HepG2 (cell line): Measurements from ENCODE around the gene STAP2. TPM values are rescaled to one million over a fixed set of nuclear protein-coding genes. Genes with fewer than 3 reads are reported as not detected.
A peak's percentile ranks its signal among the peaks of the same experiment; 100 is the strongest.

ENCODE experiments used
- ERF ChIP-seq: IDR thresholded peaks from 2 replicates; pipeline ENCODE4 v1.6.1; 2018; ENCODE audit warnings: missing biosample characterization, missing genetic modification reagents
- FOXO1 ChIP-seq: sonication (generic); formaldehyde crosslinking; IDR thresholded peaks from 2 replicates; pipeline ENCODE4 v1.4.0; 2020; ENCODE audit warnings: missing genetic modification reagents
- GZF1 ChIP-seq: sonication (generic); formaldehyde crosslinking; IDR thresholded peaks from 2 replicates; pipeline ENCODE4 v1.5.1; 2020; ENCODE audit warnings: mild to moderate bottlenecking, missing genetic modification reagents
- HOXA5 ChIP-seq: sonication (generic); formaldehyde crosslinking; IDR thresholded peaks from 2 replicates; pipeline ENCODE4 v1.4.0; 2020; ENCODE audit warnings: missing genetic modification reagents
- MATR3 ChIP-seq: sonication (generic); formaldehyde crosslinking; IDR thresholded peaks from 2 replicates; pipeline ENCODE4 v1.4.0; 2020; ENCODE audit warnings: missing genetic modification reagents
- MTERF4 ChIP-seq: sonication (generic); formaldehyde crosslinking; IDR thresholded peaks from 2 replicates; pipeline ENCODE4 v1.8.0; 2023; ENCODE audit warnings: mild to moderate bottlenecking, missing genetic modification reagents
- MYC ChIP-seq: sonication (generic); formaldehyde crosslinking; IDR thresholded peaks from 2 replicates; pipeline ENCODE4 v1.9.0; 2021; ENCODE audit warnings: missing genetic modification reagents, borderline replicate concordance
- NR2F6 ChIP-seq, 2 experiments: IDR thresholded peaks; 2 replicates each; pipeline ENCODE4 v1.6.1; 2016; ENCODE audit warnings: antibody characterized with exemption in 1 of 2, mild to moderate bottlenecking in 1 of 2
- REXO4 ChIP-seq: sonication (generic); formaldehyde crosslinking; IDR thresholded peaks from 2 replicates; pipeline ENCODE4 v1.8.0; 2022; ENCODE audit warnings: missing genetic modification reagents, mild to moderate bottlenecking, borderline replicate concordance
- SAP130 ChIP-seq: IDR thresholded peaks from 2 replicates; pipeline ENCODE4 v1.6.1; 2016; ENCODE audit warnings: low read depth
- SKI ChIP-seq: fragments of 450-650 bp; IDR thresholded peaks from one replicate; pipeline ENCODE4 v1.6.1; 2018; ENCODE audit warnings: mild to moderate bottlenecking; ENCODE audit not compliant: partially characterized antibody
- SNAPC2 ChIP-seq: sonication (generic); formaldehyde crosslinking; IDR thresholded peaks from 2 replicates; pipeline ENCODE4 v1.8.1; 2022; ENCODE audit warnings: mild to moderate bottlenecking, missing genetic modification reagents
- SP4 ChIP-seq: sonication (generic); formaldehyde crosslinking; IDR thresholded peaks from 2 replicates; pipeline ENCODE4 v1.8.1; 2023; ENCODE audit warnings: mild to moderate bottlenecking, missing genetic modification reagents
- SRSF1 ChIP-seq: fragments of 200-400 bp; formaldehyde crosslinking; optimal IDR thresholded peaks from 2 replicates; pipeline ENCODE3; 2017; ENCODE audit warnings: mild to moderate bottlenecking, low read depth, low read length, moderate library complexity
- ZBTB34 ChIP-seq: sonication (generic); formaldehyde crosslinking; IDR thresholded peaks from 2 replicates; pipeline ENCODE4 v1.8.0; 2022; ENCODE audit warnings: mild to moderate bottlenecking, missing genetic modification reagents
- ZBTB38 ChIP-seq: sonication (generic); formaldehyde crosslinking; IDR thresholded peaks from 2 replicates; pipeline ENCODE4 v1.5.1; 2020; ENCODE audit warnings: mild to moderate bottlenecking, missing genetic modification reagents
- ZNF224 ChIP-seq: sonication (generic); formaldehyde crosslinking; IDR thresholded peaks from 2 replicates; pipeline ENCODE4 v1.5.0; 2020; ENCODE audit warnings: mild to moderate bottlenecking, missing genetic modification reagents
- ZNF3 ChIP-seq: IDR thresholded peaks from 2 replicates; pipeline ENCODE4 v1.7.0; 2017; ENCODE audit warnings: inconsistent platforms
- ZZZ3 ChIP-seq: sonication (generic); formaldehyde crosslinking; IDR thresholded peaks from 2 replicates; pipeline ENCODE4 v1.4.0; 2020; ENCODE audit warnings: missing genetic modification reagents, mild to moderate bottlenecking, borderline replicate concordance
- polyA plus RNA-seq, 8 experiments: library from polyadenylated mRNA; depleted of rRNA in 3 of 8; stranded (reverse) in 7 of 8; unstranded in 1 of 8; fragments of >200 nt; fragmentation: Illumina TruSeq in 4 of 8; extraction: Trizol in 4 of 8; gene quantifications; 2 replicates each; pipeline versions ENCODE4 v1.2.1 to v1.2.3, GENCODE V29; 2011 to 2016; ENCODE audit warnings: low read depth in 4 of 8, missing spikeins in 1 of 8, mixed read lengths in 1 of 8; ENCODE audit not compliant: insufficient read depth in 1 of 8
- total RNA-seq, 5 experiments: library from RNA; depleted of rRNA; stranded (reverse); fragments of >200 nt; fragmentation: Illumina TruSeq; extraction: Trizol; gene quantifications; 2 replicates each; pipeline ENCODE4 v1.2.3, GENCODE V29; 2016; ENCODE audit warnings: low read depth in 1 of 5
- TF ChIP-seq, protein P1 (sequence below): sonication (generic); formaldehyde crosslinking; IDR thresholded peaks from 2 replicates; pipeline ENCODE4 v1.5.0; 2020; ENCODE audit warnings: mild to moderate bottlenecking, missing genetic modification reagents, borderline replicate concordance
- TF ChIP-seq, protein P2 (sequence below): IDR thresholded peaks from 2 replicates; pipeline ENCODE4 v1.6.1; 2016; ENCODE audit warnings: mild to moderate bottlenecking

The STAP2 gene
- total and polyA plus RNA-seq, 2 of the 13 experiments (the other 11 are each of a cell fraction or from before 2014, with no cell fraction given): 39.0 to 43.7 TPM

GRCh38 chr19:4337906-4338440 is 654 bp downstream of the STAP2 start (continued):
- TF ChIP-seq, protein P1, sequence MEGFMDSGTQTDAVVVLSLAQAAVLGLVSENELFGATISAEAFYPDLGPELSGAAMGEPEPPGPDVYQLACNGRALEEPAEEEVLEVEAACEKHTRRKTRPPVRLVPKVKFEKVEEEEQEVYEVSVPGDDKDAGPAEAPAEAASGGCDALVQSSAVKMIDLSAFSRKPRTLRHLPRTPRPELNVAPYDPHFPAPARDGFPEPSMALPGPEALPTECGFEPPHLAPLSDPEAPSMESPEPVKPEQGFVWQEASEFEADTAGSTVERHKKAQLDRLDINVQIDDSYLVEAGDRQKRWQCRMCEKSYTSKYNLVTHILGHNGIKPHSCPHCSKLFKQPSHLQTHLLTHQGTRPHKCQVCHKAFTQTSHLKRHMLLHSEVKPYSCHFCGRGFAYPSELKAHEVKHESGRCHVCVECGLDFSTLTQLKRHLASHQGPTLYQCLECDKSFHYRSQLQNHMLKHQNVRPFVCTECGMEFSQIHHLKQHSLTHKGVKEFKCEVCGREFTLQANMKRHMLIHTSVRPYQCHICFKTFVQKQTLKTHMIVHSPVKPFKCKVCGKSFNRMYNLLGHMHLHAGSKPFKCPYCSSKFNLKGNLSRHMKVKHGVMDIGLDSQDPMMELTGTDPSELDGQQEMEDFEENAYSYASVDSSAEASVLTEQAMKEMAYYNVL (CRISPR knock-in tag): peak; percentile 85
- TF ChIP-seq FOXO1 (CRISPR knock-in tag) (no peak), ERF (CRISPR knock-in tag) (no peak), MATR3 (CRISPR knock-in tag) (no peak), SNAPC2 (CRISPR knock-in tag) (peak; percentile 52; the same call in 1 of the 2 replicates), MTERF4 (CRISPR knock-in tag) (no peak), SRSF1 (no peak), ZNF224 (no peak), ZBTB38 (CRISPR knock-in tag) (peak; percentile 72), NR2F6 (IDR thresholded peaks at IDR 0.05) (peak; percentile 22; the same call in 1 of the 2 replicates), NR2F6 (CRISPR knock-in tag; IDR thresholded peaks at IDR 0.05) (peak; percentile 44; the same call in 1 of the 2 replicates), ZZZ3 (CRISPR knock-in tag) (no peak), SP4 (CRISPR knock-in tag) (peak; percentile 22; the same call in 1 of the 2 replicates), SAP130 (CRISPR knock-in tag) (peak; percentile 86), GZF1 (CRISPR knock-in tag) (no peak), ZNF3 (CRISPR knock-in tag) (no peak), HOXA5 (CRISPR knock-in tag) (no peak), MYC (CRISPR knock-in tag) (peak; percentile 29; the same call in 1 of the 2 replicates), REXO4 (CRISPR knock-in tag) (no peak), SKI (peak; percentile 47), ZBTB34 (CRISPR knock-in tag) (no peak)
- TF ChIP-seq, protein P2, sequence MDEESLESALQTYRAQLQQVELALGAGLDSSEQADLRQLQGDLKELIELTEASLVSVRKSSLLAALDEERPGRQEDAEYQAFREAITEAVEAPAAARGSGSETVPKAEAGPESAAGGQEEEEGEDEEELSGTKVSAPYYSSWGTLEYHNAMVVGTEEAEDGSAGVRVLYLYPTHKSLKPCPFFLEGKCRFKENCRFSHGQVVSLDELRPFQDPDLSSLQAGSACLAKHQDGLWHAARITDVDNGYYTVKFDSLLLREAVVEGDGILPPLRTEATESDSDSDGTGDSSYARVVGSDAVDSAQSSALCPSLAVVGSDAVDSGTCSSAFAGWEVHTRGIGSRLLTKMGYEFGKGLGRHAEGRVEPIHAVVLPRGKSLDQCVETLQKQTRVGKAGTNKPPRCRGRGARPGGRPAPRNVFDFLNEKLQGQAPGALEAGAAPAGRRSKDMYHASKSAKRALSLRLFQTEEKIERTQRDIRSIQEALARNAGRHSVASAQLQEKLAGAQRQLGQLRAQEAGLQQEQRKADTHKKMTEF: no peak; the same call in none of the 2 replicates
